IMR-90 (cell line): ENCODE data around the gene TNS3. TPM values are rescaled to one million over a fixed set of nuclear protein-coding genes. Genes with fewer than 3 reads are reported as not detected.

Source experiments
- ATAC-seq: fragments of 200-7000 bp; cut with Tn5 transposase; 2 replicates; pipeline ENCODE4 v1.9.1; 2020; ENCODE audit warnings: low read depth, mild to moderate bottlenecking, moderate library complexity
- BruUV-seq: library from RNA; stranded (reverse); fragments of 400-500 nt; replicated peaks from 2 replicates; lab custom pipeline; 2021; lab: Mats Ljungman, UMichigan
- CTCF ChIA-PET: fragments of 300-600 bp; formaldehyde crosslinking; extraction: SDS; loops from one replicate; lab custom pipeline; 2021; ENCODE audit warnings: antibody characterized with exemption; lab: Yijun Ruan, JAX
- POLR2A ChIA-PET: fragments of 300-600 bp; sonication (Branson Sonifier 250); formaldehyde crosslinking; loops from one replicate; lab custom pipeline; 2022; ENCODE audit warnings: antibody characterized with exemption; ENCODE audit not compliant: unreplicated experiment; lab: Charles Lee
- DNase-seq: peaks from one replicate; pipeline ENCODE4 v3.0.0; 2013
- H2AFZ ChIP-seq: replicated peaks from 2 replicates; pipeline ENCODE3; 2013; ENCODE audit warnings: low read length, mild to moderate bottlenecking; ENCODE audit not compliant: poor library complexity
- H2AK5ac ChIP-seq: 2 replicates; pipeline ENCODE4 v1.6.1; 2013; ENCODE audit warnings: low read depth, low read length, inconsistent platforms
- H2AK9ac ChIP-seq: replicated peaks from 2 replicates; pipeline ENCODE3; 2013; ENCODE audit warnings: mild to moderate bottlenecking, low read depth, low read length, moderate library complexity; ENCODE audit not compliant: poor library complexity
- H2BK120ac ChIP-seq: 2 replicates; pipeline ENCODE4 v1.6.1; 2013; ENCODE audit warnings: low read depth, low read length, inconsistent platforms
- H2BK15ac ChIP-seq: 3 replicates; pipeline ENCODE4 v1.6.1; 2013; ENCODE audit warnings: low read depth, low read length, inconsistent platforms
- H2BK20ac ChIP-seq: 2 replicates; pipeline ENCODE4 v1.6.1; 2013; ENCODE audit warnings: low read depth, mild to moderate bottlenecking, inconsistent platforms, low read length, moderate library complexity
- H2BK5ac ChIP-seq: 2 replicates; pipeline ENCODE4 v1.6.1; 2013; ENCODE audit warnings: mild to moderate bottlenecking, low read depth, low read length, inconsistent platforms; ENCODE audit not compliant: poor library complexity, severe bottlenecking
- H3K14ac ChIP-seq: replicated peaks from 2 replicates; pipeline ENCODE4 v1.6.1; 2013; ENCODE audit warnings: low read depth, low read length, inconsistent platforms
- H3K18ac ChIP-seq: 2 replicates; pipeline ENCODE4 v1.6.1; 2013; ENCODE audit warnings: low read depth, low read length, control low read depth
- H3K23ac ChIP-seq: 2 replicates; pipeline ENCODE4 v1.6.1; 2013; ENCODE audit warnings: low read depth, low read length, inconsistent platforms
- H3K27ac ChIP-seq: 2 replicates; pipeline ENCODE4 v1.5.1; 2013; ENCODE audit warnings: mild to moderate bottlenecking, control low read depth, low read length; ENCODE audit not compliant: insufficient read depth
- H3K27me3 ChIP-seq: 2 replicates; pipeline ENCODE4 v1.6.1; 2013; ENCODE audit warnings: low read length; ENCODE audit not compliant: control insufficient read depth, insufficient read depth
- H3K36me3 ChIP-seq: 2 replicates; pipeline ENCODE4 v1.6.1; 2013; ENCODE audit warnings: low read length, mixed read lengths; ENCODE audit not compliant: control insufficient read depth, insufficient read depth
- H3K4ac ChIP-seq: 2 replicates; pipeline ENCODE4 v1.6.1; 2013; ENCODE audit warnings: low read depth, low read length, inconsistent platforms
- H3K4me1 ChIP-seq: 2 replicates; pipeline ENCODE4 v1.6.1; 2013; ENCODE audit warnings: low read length, mixed read lengths; ENCODE audit not compliant: control insufficient read depth, insufficient read depth
- H3K4me2 ChIP-seq: 2 replicates; pipeline ENCODE4 v1.6.1; 2013; ENCODE audit warnings: low read depth, mild to moderate bottlenecking, control low read depth, low read length, moderate library complexity
- H3K4me3 ChIP-seq: 2 replicates; pipeline ENCODE4 v1.5.1; 2013; ENCODE audit warnings: low read depth, mild to moderate bottlenecking, control low read depth, low read length, moderate library complexity; ENCODE audit not compliant: insufficient read depth
- H3K56ac ChIP-seq: 2 replicates; pipeline ENCODE4 v1.6.1; 2013; ENCODE audit warnings: low read length, inconsistent platforms; ENCODE audit not compliant: insufficient read depth; ENCODE audit errors: extremely low read depth
- H3K79me1 ChIP-seq, 2 experiments: 2 replicates each; pipeline ENCODE4 v1.6.1; 2013; ENCODE audit warnings: low read length in 2 of 2, inconsistent platforms in 1 of 2, low read depth in 1 of 2
- H3K9ac ChIP-seq: 2 replicates; pipeline ENCODE4 v1.6.1; 2013; ENCODE audit warnings: low read depth, low read length, control low read depth
- H3K9me1 ChIP-seq: 2 replicates; pipeline ENCODE4 v1.6.1; 2013; ENCODE audit warnings: low read length, inconsistent platforms; ENCODE audit not compliant: insufficient read depth
- H3K9me3 ChIP-seq: 2 replicates; pipeline ENCODE4 v1.6.1; 2013; ENCODE audit warnings: low read length; ENCODE audit not compliant: control insufficient read depth, insufficient read depth
- H4K20me1 ChIP-seq: 2 replicates; pipeline ENCODE4 v1.6.1; 2013; ENCODE audit warnings: low read length, inconsistent platforms; ENCODE audit not compliant: insufficient read depth
- H4K5ac ChIP-seq: 2 replicates; pipeline ENCODE4 v1.6.1; 2013; ENCODE audit warnings: mild to moderate bottlenecking, low read depth, low read length, control low read depth
- H4K8ac ChIP-seq, 2 experiments: 2 replicates each; pipeline ENCODE4 v1.6.1; 2013; ENCODE audit warnings: low read depth in 2 of 2, low read length in 2 of 2, control low read depth in 1 of 2, inconsistent platforms in 1 of 2
- H4K91ac ChIP-seq: 2 replicates; pipeline ENCODE4 v1.6.1; 2013; ENCODE audit warnings: low read depth, low read length, inconsistent platforms; ENCODE audit not compliant: insufficient read depth
- MAFK ChIP-seq: IDR thresholded peaks from 2 replicates; pipeline ENCODE4 v1.6.1; 2012; ENCODE audit warnings: low read depth, low read length, improper control_type of control experiment
- MAZ ChIP-seq: IDR thresholded peaks from 2 replicates; pipeline ENCODE4 v1.6.1; 2012; ENCODE audit warnings: low read depth, mild to moderate bottlenecking, low read length, improper control_type of control experiment, moderate library complexity, borderline replicate concordance
- RAD21 ChIP-seq: IDR thresholded peaks from 2 replicates; pipeline ENCODE4 v1.6.1; 2012; ENCODE audit warnings: low read length, improper control_type of control experiment
- RFX5 ChIP-seq: IDR thresholded peaks from 2 replicates; pipeline ENCODE4 v1.8.0; 2012; ENCODE audit warnings: low read depth, mild to moderate bottlenecking, low read length, moderate library complexity
- WGBS, 2 experiments: methylation state at CpG; one replicate each; pipeline versions ENCODE4 v1.1.5 to v1.1.7; 2013; ENCODE audit warnings: missing lambda C conversion rate in 2 of 2; ENCODE audit not compliant: insufficient read length in 1 of 2; ENCODE audit errors: extremely low coverage in 2 of 2; 5-methylcytosine and 5-hydroxymethylcytosine counted together
- dilution Hi-C: fragments of 300-500 bp; cut with HindIII; formaldehyde crosslinking; loops from one replicate; pipeline ENCODE4 v1.14.3; 2018; ENCODE audit warnings: low sequenced_read_pairs; ENCODE audit not compliant: unreplicated experiment
- in situ Hi-C: fragments of 300-500 bp; cut with MboI; formaldehyde crosslinking; loops from 3 replicates; pipeline ENCODE4 v1.14.3; 2019; ENCODE audit warnings: low sequenced_read_pairs, inconsistent platforms, mixed read lengths
- intact Hi-C: fragments of 100-400 bp; cut with micrococcal nuclease; formaldehyde crosslinking; loops from 2 replicates; pipeline ENCODE4 v1.10.0; 2022
- polyA plus RNA-seq, 3 experiments: library from polyadenylated mRNA; depleted of rRNA; stranded (reverse); fragments of >200 nt; gene quantifications; 2 replicates each; pipeline ENCODE4 v1.2.3, GENCODE V29; 2012; ENCODE audit warnings: low replicate concordance in 1 of 3
- total RNA-seq: library from RNA; depleted of rRNA; stranded (reverse); fragments of >200 nt; gene quantifications from 2 replicates; pipeline ENCODE4 v1.2.3, GENCODE V29; 2012
- TF ChIP-seq, protein P1 (sequence below): conservative IDR thresholded peaks from 2 replicates; pipeline ENCODE4 v1.5.1; 2012; ENCODE audit warnings: mild to moderate bottlenecking, low read depth, low read length, improper control_type of control experiment

The TNS3 gene
- total and polyA plus RNA-seq, 2 of the 4 experiments (the other 2 are of a cell fraction), result 64.3 to 79.2 TPM

DNA sequence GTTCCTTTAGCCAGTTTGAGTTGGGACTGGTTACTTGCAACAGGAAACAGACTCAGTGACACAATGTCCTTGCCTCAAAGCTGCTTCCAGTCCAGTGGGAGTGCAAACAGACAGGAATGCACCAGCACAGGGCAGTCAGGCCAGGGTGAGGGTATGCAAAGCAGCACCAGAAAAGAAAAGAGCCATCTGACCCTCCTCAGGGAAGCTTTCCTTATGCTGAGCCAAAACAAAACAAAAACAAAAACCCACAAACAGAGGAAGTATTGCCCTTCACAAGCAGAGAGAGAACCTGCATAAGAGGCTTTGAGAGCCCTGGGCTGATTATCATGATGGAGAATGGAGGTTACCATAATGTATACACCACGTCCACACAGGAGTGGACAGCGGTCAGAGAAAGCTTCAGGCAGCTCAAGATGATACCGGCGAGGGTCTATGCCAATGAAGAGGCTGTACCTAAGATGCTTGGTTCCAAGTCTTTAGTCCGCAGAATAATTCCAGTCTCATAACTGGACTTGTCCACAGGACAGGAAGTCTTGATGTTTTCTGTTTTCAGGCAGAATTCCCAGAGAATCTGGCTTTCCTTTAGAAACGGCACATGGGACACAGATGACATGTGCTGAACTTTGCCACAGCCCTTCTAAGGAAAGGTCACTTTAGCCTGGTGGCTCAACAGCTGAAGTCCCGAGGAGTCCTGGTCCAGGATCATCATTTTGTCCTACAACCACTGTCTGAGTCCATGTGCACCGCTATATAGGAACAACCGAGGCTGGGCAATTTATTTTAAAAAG, 263.3 kb downstream of the TNS3 start:
- H3K23ac ChIP-seq, result no peak overlapping the region
- no peak overlapping the region for H3K18ac ChIP-seq
- no peak overlapping the region for H4K8ac ChIP-seq
- H3K4me2 ChIP-seq, result no peak overlapping the region
- H3K56ac ChIP-seq, result no peak overlapping the region
- CTCF ChIA-PET, result no interaction called here
- H4K20me1 ChIP-seq, result peaks cover 17% of the 10 kb centered on the region; the same call in 1 of the 2 replicates
- H3K9me1 ChIP-seq, result peaks cover 20% of the 10 kb centered on the region
- no TSS peak for BruUV-seq
- 63% methylated on average over 1 of the region's 9 CpGs; no CpG with 5 or more reads in 1 of the 2 experiments for WGBS, 2 experiments
- ATAC-seq (no peak), DNase-seq (no peak)
- H2BK5ac ChIP-seq, result no peak overlapping the region
- peaks cover 6% of the 10 kb centered on the region for H3K9me3 ChIP-seq
- in situ Hi-C loops (no loop called here), dilution Hi-C loops (no loop called here), intact Hi-C loops (no loop called here)
- H4K91ac ChIP-seq, result no peak overlapping the region
- no peak overlapping the region for H3K9ac ChIP-seq
- no peaks in the 10 kb centered on the region for H3K27me3 ChIP-seq
- no peak overlapping the region for H2AFZ ChIP-seq
- H3K27ac ChIP-seq, result no peak overlapping the region
- no peak overlapping the region for H2BK15ac ChIP-seq
- H4K5ac ChIP-seq, result no peak overlapping the region
- H3K79me1 ChIP-seq, result peaks cover 48 to 83% of the 10 kb centered on the region in 2 experiments
- no peak overlapping the region for H3K14ac ChIP-seq
- no peak overlapping the region for H2AK9ac ChIP-seq
- TF ChIP-seq MAFK (no peak), RAD21 (no peak), MAZ (no peak), RFX5 (no peak)
- TF ChIP-seq, protein P1, sequence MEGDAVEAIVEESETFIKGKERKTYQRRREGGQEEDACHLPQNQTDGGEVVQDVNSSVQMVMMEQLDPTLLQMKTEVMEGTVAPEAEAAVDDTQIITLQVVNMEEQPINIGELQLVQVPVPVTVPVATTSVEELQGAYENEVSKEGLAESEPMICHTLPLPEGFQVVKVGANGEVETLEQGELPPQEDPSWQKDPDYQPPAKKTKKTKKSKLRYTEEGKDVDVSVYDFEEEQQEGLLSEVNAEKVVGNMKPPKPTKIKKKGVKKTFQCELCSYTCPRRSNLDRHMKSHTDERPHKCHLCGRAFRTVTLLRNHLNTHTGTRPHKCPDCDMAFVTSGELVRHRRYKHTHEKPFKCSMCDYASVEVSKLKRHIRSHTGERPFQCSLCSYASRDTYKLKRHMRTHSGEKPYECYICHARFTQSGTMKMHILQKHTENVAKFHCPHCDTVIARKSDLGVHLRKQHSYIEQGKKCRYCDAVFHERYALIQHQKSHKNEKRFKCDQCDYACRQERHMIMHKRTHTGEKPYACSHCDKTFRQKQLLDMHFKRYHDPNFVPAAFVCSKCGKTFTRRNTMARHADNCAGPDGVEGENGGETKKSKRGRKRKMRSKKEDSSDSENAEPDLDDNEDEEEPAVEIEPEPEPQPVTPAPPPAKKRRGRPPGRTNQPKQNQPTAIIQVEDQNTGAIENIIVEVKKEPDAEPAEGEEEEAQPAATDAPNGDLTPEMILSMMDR, result no peak
- no peak overlapping the region for H2AK5ac ChIP-seq
- POLR2A ChIA-PET, result no interaction called here
- H3K36me3 ChIP-seq, result peaks cover 34% of the 10 kb centered on the region
- peaks cover 14% of the 10 kb centered on the region for H3K4me1 ChIP-seq
- no peak overlapping the region for H2BK120ac ChIP-seq
- H3K4ac ChIP-seq, result no peak overlapping the region
- H2BK20ac ChIP-seq, result no peak overlapping the region
- no peak overlapping the region for H3K4me3 ChIP-seq
